HepG2 (cell line): ENCODE results near the gene TUBB3. TPM values are rescaled to one million over a fixed set of nuclear protein-coding genes. Genes with fewer than 3 reads are reported as not detected.
A peak's percentile ranks its signal among the peaks of the same experiment; 100 is the strongest.

Source experiments
- FOSL1 ChIP-seq: sonication (generic); formaldehyde crosslinking; IDR thresholded peaks from 2 replicates; pipeline ENCODE4 v1.9.0; 2021; ENCODE audit warnings: missing genetic modification reagents, borderline replicate concordance
- HOXA7 ChIP-seq: sonication (generic); formaldehyde crosslinking; IDR thresholded peaks from 2 replicates; pipeline ENCODE4 v1.8.1; 2022; ENCODE audit warnings: mild to moderate bottlenecking, missing genetic modification reagents, moderate library complexity
- MAZ ChIP-seq, 2 experiments: sonication (generic) in 1 of 2; formaldehyde crosslinking in 1 of 2; IDR thresholded peaks; 2 replicates each; pipeline versions ENCODE4 v1.5.0 to v1.6.1; 2012 to 2020; ENCODE audit warnings: low read depth in 2 of 2, mild to moderate bottlenecking in 2 of 2, borderline replicate concordance in 1 of 2, improper control_type of control experiment in 1 of 2, low read length in 1 of 2, missing genetic modification reagents in 1 of 2, moderate library complexity in 1 of 2
- MTF2 ChIP-seq: sonication (generic); formaldehyde crosslinking; IDR thresholded peaks from 2 replicates; pipeline ENCODE4 v1.5.0; 2020; ENCODE audit warnings: missing genetic modification reagents, borderline replicate concordance
- PCBP1 ChIP-seq: fragments of 200-400 bp; formaldehyde crosslinking; IDR thresholded peaks from 2 replicates; pipeline ENCODE4 v1.6.1; 2017; ENCODE audit warnings: mild to moderate bottlenecking, low read depth, low read length, borderline replicate concordance
- RXRA ChIP-seq: sonication (generic); formaldehyde crosslinking; IDR thresholded peaks from 2 replicates; pipeline ENCODE4 v1.5.1; 2020; ENCODE audit warnings: missing genetic modification reagents
- ZFP91 ChIP-seq: sonication (generic); formaldehyde crosslinking; IDR thresholded peaks from 2 replicates; pipeline ENCODE4 v1.9.0; 2022; ENCODE audit warnings: missing genetic modification reagents, mild to moderate bottlenecking, borderline replicate concordance
- ZNF101 ChIP-seq: sonication (generic); formaldehyde crosslinking; IDR thresholded peaks from 2 replicates; pipeline ENCODE4 v1.4.0; 2020; ENCODE audit warnings: mild to moderate bottlenecking, low read depth, missing genetic modification reagents, borderline replicate concordance
- ZNF605 ChIP-seq: sonication (generic); formaldehyde crosslinking; IDR thresholded peaks from 2 replicates; pipeline ENCODE4 v1.8.0; 2022; ENCODE audit warnings: mild to moderate bottlenecking, missing genetic modification reagents
- ZNF609 ChIP-seq: sonication (generic); formaldehyde crosslinking; IDR thresholded peaks from 2 replicates; pipeline ENCODE4 v1.4.0; 2020; ENCODE audit warnings: mild to moderate bottlenecking, missing genetic modification reagents, borderline replicate concordance
- ZNF850 ChIP-seq: sonication (generic); formaldehyde crosslinking; conservative IDR thresholded peaks from 2 replicates; pipeline ENCODE4 v1.9.0; 2021; ENCODE audit warnings: mild to moderate bottlenecking, missing genetic modification reagents
- ZSCAN9 ChIP-seq: IDR thresholded peaks from 2 replicates; pipeline ENCODE4 v1.6.1; 2016; ENCODE audit warnings: borderline replicate concordance
- polyA plus RNA-seq, 8 experiments: library from polyadenylated mRNA; depleted of rRNA in 3 of 8; stranded (reverse) in 7 of 8; unstranded in 1 of 8; fragments of >200 nt; fragmentation: Illumina TruSeq in 4 of 8; extraction: Trizol in 4 of 8; gene quantifications; 2 replicates each; pipeline versions ENCODE4 v1.2.1 to v1.2.3, GENCODE V29; 2011 to 2016; ENCODE audit warnings: low read depth in 4 of 8, missing spikeins in 1 of 8, mixed read lengths in 1 of 8; ENCODE audit not compliant: insufficient read depth in 1 of 8
- total RNA-seq, 5 experiments: library from RNA; depleted of rRNA; stranded (reverse); fragments of >200 nt; fragmentation: Illumina TruSeq; extraction: Trizol; gene quantifications; 2 replicates each; pipeline ENCODE4 v1.2.3, GENCODE V29; 2016; ENCODE audit warnings: low read depth in 1 of 5
- TF ChIP-seq, protein P1 (sequence below): sonication (generic); formaldehyde crosslinking; conservative IDR thresholded peaks from 2 replicates; pipeline ENCODE4 v1.5.0; 2020; ENCODE audit warnings: missing genetic modification reagents
- TF ChIP-seq, protein P2 (sequence below): sonication (generic); formaldehyde crosslinking; IDR thresholded peaks from 2 replicates; pipeline ENCODE4 v1.8.1; 2023; ENCODE audit warnings: missing genetic modification reagents, mild to moderate bottlenecking, borderline replicate concordance
- TF ChIP-seq, protein P3 (sequence below): IDR thresholded peaks from 2 replicates; pipeline ENCODE4 v1.6.1; 2016; ENCODE audit warnings: low read depth, borderline replicate concordance
- TF ChIP-seq, protein P4 (sequence below): sonication (generic); formaldehyde crosslinking; IDR thresholded peaks from 2 replicates; pipeline ENCODE4 v1.8.0; 2023; ENCODE audit warnings: mild to moderate bottlenecking, missing genetic modification reagents

TUBB3 gene
- total and polyA plus RNA-seq, 2 of the 13 experiments (the other 11 are each of a cell fraction or from before 2014, with no cell fraction given) = 110 to 185 TPM

DNA sequence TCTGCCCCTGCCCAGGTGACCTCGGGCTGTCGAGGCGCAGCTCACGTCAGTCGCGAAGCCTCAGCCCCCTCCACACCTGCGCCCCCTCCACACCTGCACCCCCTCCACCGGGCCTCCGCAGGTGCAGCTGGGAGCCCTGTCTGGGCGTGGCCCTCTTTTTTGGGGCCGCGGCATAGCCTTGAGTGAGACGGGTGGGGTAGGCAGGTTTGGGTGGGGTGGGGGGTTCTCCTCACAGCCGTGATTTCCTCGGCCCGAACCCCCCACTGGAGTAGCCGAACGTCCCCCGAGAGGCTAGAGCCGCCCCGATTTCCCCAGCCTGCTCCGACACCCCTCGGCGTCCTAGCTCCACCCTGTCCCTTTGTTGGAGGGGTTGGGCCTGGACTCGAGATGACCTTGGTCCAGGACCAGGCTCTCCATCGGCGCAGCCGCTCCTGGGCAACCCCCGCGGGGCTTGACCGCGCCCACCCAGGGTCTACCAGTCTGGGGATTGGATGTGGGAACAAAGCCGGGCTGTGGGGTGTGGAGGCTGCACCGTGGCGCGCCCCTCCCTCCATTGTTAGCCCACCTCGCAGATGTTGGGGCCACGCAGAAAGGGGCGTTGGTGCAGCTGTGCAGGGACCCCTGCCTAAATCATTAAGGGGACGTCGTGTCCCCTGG is 626 bp downstream of the TUBB3 start (continued):
- TF ChIP-seq ZNF609 = no peak; the same call in 1 of the 2 replicates
- TF ChIP-seq RXRA (CRISPR knock-in tag) = peak; percentile 24; the same call in 1 of the 2 replicates
- TF ChIP-seq ZNF850 = no peak
- TF ChIP-seq MAZ (IDR thresholded peaks at IDR 0.05; ENCODE audit: borderline replicate concordance, low read depth, low read length) = no peak
- TF ChIP-seq MAZ (CRISPR knock-in tag; IDR thresholded peaks at IDR 0.05; ENCODE audit: low read depth) = no peak
- peak; percentile 39; the same call in 1 of the 2 replicates for TF ChIP-seq ZFP91
- TF ChIP-seq ZSCAN9 = no peak
- TF ChIP-seq, protein P1, sequence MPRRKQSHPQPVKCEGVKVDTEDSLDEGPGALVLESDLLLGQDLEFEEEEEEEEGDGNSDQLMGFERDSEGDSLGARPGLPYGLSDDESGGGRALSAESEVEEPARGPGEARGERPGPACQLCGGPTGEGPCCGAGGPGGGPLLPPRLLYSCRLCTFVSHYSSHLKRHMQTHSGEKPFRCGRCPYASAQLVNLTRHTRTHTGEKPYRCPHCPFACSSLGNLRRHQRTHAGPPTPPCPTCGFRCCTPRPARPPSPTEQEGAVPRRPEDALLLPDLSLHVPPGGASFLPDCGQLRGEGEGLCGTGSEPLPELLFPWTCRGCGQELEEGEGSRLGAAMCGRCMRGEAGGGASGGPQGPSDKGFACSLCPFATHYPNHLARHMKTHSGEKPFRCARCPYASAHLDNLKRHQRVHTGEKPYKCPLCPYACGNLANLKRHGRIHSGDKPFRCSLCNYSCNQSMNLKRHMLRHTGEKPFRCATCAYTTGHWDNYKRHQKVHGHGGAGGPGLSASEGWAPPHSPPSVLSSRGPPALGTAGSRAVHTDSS = no peak
- TF ChIP-seq, protein P2, sequence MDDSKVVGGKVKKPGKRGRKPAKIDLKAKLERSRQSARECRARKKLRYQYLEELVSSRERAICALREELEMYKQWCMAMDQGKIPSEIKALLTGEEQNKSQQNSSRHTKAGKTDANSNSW (CRISPR knock-in tag) = 0 out of 2 replicates have a peak, but pooled peaks have one; percentile 72
- TF ChIP-seq, protein P3, sequence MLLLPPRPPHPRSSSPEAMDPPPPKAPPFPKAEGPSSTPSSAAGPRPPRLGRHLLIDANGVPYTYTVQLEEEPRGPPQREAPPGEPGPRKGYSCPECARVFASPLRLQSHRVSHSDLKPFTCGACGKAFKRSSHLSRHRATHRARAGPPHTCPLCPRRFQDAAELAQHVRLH = no peak
- no peak for TF ChIP-seq ZNF605 (CRISPR knock-in tag)
- TF ChIP-seq MTF2 (CRISPR knock-in tag) = no peak
- TF ChIP-seq, protein P4, sequence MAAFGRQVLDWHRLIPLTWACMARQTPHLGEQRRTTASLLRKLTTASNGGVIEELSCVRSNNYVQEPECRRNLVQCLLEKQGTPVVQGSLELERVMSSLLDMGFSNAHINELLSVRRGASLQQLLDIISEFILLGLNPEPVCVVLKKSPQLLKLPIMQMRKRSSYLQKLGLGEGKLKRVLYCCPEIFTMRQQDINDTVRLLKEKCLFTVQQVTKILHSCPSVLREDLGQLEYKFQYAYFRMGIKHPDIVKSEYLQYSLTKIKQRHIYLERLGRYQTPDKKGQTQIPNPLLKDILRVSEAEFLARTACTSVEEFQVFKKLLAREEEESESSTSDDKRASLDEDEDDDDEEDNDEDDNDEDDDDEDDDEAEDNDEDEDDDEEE (CRISPR knock-in tag) = no peak
- peak; percentile 20; the same call in 1 of the 2 replicates for TF ChIP-seq FOSL1 (CRISPR knock-in tag)
- no peak for TF ChIP-seq ZNF101 (CRISPR knock-in tag)
- TF ChIP-seq PCBP1 = no peak
- TF ChIP-seq HOXA7 (CRISPR knock-in tag) = no peak
